Stimulated activated CD4-positive, alpha-beta T cell treated with anti-CD3 and anti-CD28 coated beads, Interleukin-1b, Interleukin-23, amount 100 ng/mL, for 48 hours (primary cell): ENCODE results near the gene MITF.

ENCODE experiments used
- DNase-seq: peaks from one replicate; pipeline ENCODE4 v3.0.0-alpha.2; 2020

MITF gene

DNA sequence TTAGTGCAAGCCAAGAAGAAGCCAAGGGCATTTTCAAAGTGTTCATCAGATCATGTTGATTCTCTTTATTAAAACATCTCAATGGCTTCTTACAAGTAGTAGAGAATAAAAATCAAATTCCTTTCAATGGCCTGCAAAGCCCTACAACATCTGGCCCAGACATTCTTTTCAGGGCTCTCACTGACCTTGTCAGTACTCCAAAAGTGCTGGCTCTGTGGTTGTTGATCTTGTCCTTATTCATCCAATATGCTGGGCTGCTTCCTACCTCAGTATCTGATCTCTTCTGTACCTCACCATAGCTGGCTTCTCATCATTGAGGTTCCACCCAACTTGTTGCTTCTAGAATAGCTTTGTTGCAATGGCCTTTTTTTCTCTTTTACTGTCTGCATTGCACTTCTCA is 186.2 kb downstream of the MITF start:
- no peak for DNase-seq

DNA sequence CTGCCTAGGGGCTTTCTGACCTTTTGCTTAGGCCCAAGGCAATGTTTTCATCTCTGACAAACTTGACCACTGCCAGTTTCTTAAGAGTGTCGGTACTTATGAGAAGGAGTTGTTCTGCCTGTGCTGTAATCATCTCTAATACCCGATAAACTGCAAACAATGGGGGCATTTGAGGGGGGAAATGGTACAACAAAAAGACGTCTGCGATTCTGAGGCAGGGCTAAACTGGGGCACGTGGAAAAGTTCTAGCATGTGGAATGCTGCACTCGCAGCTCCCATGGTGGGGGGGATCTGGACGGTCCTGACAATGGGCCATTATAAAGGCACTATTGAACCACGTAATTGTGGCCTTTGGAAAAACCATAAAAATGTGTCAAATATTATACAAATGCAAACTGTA is 187.1 kb downstream of the MITF start:
- DNase-seq: no peak

DNA sequence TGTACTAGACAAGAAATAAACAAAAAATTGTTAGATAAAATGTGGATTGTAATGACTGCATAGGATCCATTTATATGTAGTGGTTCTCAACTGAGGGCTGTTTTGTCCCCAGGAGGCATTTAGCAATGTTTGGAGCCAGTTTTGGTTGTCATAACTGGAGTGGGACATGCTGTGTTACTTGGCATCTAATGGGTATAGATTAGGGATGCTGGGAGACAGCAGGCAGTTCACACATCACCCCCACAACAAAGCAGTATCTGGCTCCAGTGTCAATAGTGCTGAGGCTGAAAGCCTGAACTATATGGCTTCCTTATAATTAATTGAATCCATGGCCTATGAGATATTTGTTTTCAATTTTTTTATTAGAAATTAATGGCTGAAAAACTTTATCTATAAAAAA is 188.3 kb downstream of the MITF start:
- DNase-seq: no peak

- no peak for DNase-seq
Observed at GRCh38 chr3:69929019-69929418, 189.8 kb downstream of the MITF start.

- no peak for DNase-seq
Observed at GRCh38 chr3:69930564-69930963, 191.3 kb downstream of the MITF start.

- no peak for DNase-seq
Observed at GRCh38 chr3:69932087-69932486, 192.8 kb downstream of the MITF start.

DNA sequence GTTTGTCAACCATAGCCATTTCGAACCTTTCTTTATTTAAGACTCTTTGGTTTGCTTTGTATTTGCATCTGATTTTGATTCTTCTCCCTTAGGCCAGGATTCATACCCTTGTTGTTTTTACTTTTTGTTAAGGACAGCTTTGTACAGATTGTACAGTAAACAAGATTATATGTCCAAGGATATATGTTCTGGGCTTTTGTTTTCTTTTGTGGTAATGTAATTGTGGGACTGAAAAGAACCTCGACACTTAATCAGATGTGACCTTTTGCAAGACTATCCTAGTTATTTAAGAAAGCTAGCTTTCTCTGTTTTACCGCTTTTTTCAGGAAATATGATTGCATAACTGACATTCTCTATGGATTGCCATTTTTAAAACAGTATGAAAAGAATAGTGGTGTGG is 193.2 kb downstream of the MITF start:
- no peak for DNase-seq

GRCh38 chr3:69934398-69934797 is 195.1 kb downstream of the MITF start:
- no peak for DNase-seq

GRCh38 chr3:69936266-69936665 is 197.0 kb downstream of the MITF start:
- no peak for DNase-seq

- DNase-seq: no peak
Observed at GRCh38 chr3:69938061-69938460, 198.8 kb downstream of the MITF start.

GRCh38 chr3:69938931-69939330 is 199.7 kb downstream of the MITF start:
- no peak for DNase-seq

- DNase-seq: no peak
Observed at GRCh38 chr3:69941037-69941436, 201.8 kb downstream of the MITF start.

GRCh38 chr3:69941439-69942176 is 202.3 kb downstream of the MITF start:
- DNase-seq: no peak

DNA sequence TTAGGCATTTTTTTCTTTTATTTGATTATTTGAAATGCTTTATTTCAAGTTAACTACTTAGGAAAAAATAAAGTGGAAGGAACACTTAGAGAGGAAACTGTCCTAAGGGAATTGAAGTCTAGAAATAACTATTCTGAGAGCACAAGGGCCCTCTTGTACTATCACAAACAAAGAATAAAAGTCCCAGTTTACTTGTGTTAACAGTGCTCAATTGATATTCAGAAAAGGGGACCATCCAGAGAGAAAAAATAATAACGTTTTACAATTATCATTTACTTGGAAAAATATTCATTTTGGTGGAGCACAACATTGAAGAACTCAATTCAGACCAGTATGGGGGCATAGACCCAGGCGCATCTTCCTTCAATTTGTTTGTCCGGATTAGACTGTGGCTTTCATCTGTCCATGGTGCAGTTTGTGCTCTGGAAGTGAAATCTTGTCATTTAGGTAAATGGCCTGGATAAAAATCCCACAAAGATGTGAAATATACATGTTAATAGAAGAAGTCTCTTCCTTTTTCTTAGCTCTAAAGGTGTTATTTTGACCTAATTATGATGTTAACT is 205.7 kb downstream of the MITF start:
- no peak for DNase-seq

DNA sequence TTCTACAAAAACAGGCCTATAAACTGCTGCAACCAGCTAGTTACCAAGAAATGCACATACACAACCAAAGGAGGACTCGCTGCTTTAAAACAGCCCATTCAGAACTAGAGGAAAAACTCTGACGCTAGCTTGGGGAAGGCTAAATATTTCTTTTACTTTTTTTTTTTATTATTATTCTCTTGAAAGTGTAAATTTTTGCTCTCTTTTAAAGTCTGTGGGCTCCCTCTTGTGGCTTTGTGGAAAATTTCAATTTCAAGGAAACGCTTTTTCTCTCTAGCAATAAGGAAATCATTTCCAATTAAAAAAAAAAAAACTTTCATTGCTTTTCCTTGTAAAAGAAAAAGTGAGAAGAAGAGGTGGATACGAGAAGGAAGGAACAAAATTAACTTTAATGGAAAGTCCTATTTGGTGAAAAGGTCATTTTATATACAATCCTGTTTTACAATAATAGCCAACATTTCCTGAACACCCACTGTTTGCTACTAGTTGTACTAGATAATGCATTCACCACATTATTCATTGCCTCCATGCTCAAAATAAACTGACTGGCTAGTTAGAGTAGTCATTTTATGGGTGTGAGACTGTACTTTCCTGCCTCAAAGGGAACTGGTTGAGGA is 209.1 kb downstream of the MITF start:
- no peak for DNase-seq

DNA sequence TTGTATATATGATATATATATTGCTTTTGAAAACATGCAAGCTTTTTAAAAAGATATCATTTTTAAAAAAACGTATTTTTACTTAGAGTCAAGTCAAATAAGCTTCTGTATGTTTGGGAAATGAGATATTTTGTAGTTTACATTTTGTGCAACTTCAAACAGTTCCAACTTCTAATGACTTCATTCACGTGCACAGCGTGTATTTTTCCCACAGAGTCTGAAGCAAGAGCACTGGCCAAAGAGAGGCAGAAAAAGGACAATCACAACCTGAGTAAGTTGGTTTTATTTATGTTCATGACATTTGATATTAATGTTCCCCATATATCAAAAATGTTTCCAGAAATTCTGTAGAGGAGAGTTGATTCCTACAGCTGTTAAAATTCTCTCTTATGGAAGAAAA is 212.4 kb downstream of the MITF start:
- no peak for DNase-seq

DNA sequence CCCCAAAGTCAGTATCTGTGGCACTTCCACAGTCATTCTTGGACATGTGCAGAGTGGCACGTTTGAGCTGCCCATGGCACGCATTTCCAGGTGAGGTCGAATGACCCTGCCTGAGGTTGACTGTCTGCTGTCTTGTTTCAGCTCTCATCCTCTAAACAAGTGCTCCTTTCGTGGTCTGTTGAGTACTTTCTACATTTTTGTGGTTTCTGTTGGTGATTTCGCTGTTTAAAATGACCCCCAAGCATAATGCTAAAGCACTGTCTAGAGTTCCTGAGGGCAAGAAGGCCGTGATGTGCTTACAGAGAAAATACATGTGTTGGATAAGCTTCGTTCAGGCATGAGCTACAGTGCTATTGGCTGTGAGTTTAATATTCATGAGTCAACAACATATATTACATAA is 220.3 kb downstream of the MITF start:
- DNase-seq: no peak

DNA sequence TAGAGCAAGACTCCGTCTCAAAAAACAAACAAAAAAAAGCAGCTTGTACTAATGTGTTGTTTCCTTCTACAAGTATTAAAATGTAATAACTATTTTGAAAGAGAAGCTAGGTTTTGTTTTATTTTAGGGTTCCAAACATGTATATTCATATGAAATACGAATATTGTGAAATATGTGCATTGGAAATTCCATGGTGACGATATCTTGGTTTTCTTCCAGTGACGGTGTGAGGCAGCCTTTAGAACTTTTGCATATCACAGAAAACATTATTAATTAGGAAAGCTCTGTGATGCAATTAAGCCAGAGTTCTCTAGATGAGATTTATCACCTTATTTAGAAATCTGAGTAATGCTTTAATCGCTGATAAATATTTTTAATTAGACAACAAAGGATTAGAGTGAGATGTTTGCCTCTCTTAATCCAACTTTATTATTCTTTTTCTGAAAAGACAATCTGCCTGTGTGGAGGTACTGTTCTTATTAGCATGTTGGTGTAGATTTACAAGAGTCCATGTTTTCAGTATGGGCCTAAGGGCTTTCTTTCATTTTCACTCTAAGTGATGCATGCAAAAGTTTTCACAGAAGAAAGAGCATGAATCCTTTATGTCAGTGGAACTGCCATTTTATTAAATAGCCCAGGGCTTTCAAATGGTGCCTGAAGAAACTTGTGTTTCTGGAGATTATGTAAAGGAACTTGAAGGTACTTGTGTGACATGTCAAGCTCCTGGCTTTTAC is 222.6 kb downstream of the MITF start:
- DNase-seq: no peak

DNA sequence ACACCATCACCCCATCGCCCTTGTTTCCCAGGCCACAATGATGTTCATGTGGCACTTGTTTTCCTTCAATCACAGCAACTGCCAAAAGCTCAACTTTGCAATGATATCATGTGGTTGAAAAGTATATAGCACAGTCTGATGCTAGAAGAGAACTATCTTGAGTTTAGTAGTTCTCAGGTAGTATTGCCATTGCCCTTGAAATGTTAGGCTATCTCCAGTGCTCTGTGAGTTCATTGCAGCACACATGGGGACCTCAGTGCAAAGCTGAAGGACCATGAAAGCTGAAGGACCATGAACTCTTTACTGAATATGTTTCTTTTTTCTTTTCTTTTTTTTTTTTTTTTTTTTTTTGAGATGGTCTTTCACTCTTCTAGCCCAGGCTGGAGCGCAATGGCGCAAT is 224.4 kb downstream of the MITF start:
- DNase-seq: no peak

- no peak for DNase-seq
Observed at GRCh38 chr3:69967156-69967555, 227.9 kb downstream of the MITF start.

DNA sequence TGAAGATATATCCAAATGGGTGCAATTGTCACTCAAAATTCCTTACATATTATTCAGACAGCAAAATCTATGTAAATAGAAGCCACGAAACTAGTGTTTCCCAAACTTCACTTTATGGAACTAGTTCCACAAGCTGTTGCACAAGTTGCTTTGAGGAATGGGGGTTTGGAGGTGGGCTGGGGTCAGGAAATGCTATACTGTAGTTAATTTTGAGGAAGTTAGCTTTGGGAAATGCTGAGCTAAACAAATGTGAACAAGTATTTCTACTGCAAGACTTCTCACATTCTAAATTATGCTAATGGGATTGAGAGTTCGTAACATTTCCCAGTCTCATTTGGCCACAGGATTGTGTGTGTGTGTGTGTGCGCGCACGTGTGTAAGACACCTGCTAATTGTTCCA is 231.6 kb downstream of the MITF start:
- DNase-seq: no peak

DNA sequence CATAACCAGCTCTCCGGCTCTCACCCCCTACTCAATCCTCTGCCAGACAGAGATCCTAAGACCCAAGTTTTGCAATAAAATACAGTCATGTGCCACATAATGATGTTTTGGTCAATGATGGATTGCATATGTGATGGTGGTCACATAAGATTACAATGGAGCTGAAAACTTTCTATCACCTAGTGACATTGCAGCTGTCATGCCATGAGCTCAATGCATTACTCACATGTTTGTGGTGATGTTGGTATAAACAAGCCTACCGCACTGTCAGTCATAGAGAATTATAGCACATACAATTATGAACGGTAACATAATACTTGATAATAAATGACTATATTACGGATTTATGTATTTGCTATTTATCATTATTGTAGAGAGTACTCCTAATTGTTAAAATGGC is 233.4 kb downstream of the MITF start:
- no peak for DNase-seq

GRCh38 chr3:69976021-69976420 is 236.8 kb downstream of the MITF start:
- DNase-seq: no peak
